Choroid plexus epithelial cell (primary cell): Measurements from ENCODE around the gene C1orf74.

ENCODE experiments used
- DNase-seq: peaks from one replicate; pipeline ENCODE4 v3.0.0-alpha.2; 2010; ENCODE audit warnings: low read depth
- H3K4me3 ChIP-seq: 2 replicates; pipeline ENCODE4 v1.5.1; 2011; ENCODE audit warnings: low read depth, mild to moderate bottlenecking, control low read depth, low read length, moderate library complexity
- CTCF ChIP-seq: conservative IDR thresholded peaks from 2 replicates; pipeline ENCODE4 v1.5.1; 2011; ENCODE audit warnings: low read depth, mild to moderate bottlenecking, control low read depth, inconsistent platforms, low read length, moderate library complexity

C1orf74 gene

GRCh38 chr1:209747580-209748262 lies 36.6 kb downstream of the C1orf74 start:
- TF ChIP-seq CTCF = peak; percentile 88
- peak; percentile 97 for DNase-seq
- H3K4me3 ChIP-seq = peak overlapping the region; percentile 30

- no peak overlapping the region for H3K4me3 ChIP-seq
- TF ChIP-seq CTCF = no peak
- DNase-seq = peak; percentile 26
Measured at GRCh38 chr1:209746451-209747165, 37.8 kb downstream of the C1orf74 start.

- no peak for TF ChIP-seq CTCF
- DNase-seq = peak; percentile 94
- H3K4me3 ChIP-seq = no peak overlapping the region
Measured at GRCh38 chr1:209743145-209743482, 41.2 kb downstream of the C1orf74 start.

GRCh38 chr1:209742409-209743144 lies 41.8 kb downstream of the C1orf74 start:
- no peak for TF ChIP-seq CTCF
- H3K4me3 ChIP-seq = no peak overlapping the region
- peak; percentile 87 for DNase-seq

GRCh38 chr1:209741889-209742288 lies 42.5 kb downstream of the C1orf74 start:
- no peak for TF ChIP-seq CTCF
- H3K4me3 ChIP-seq = no peak overlapping the region
- no peak for DNase-seq

GRCh38 chr1:209741193-209741592 lies 43.2 kb downstream of the C1orf74 start:
- no peak for DNase-seq
- H3K4me3 ChIP-seq = no peak overlapping the region
- no peak for TF ChIP-seq CTCF
